Hippocampal formation (tissue), 2 donors: ENCODE measurements around the gene QPCT.
A peak's percentile ranks its signal among the peaks of the same experiment; 100 is the strongest.
"Not testable (repeated sequence)": the region's sequence is repeated elsewhere in the genome, so short reads cannot be mapped to it uniquely, and the experiment has no call there.

ENCODE experiments used
- DNase-seq, 2 donors: peaks; one replicate each; lab custom pipeline; 2025; lab: John Stamatoyannopoulos, UW

QPCT gene

GRCh38 chr2:37344453-37345361 is at the start of gene QPCT:
TSS of gene QPCT (plus strand) at chr2:37344630. CDS start at chr2:37344732, 102 bp downstream.
- DNase-seq: peak in 1 of 2 donors; percentile 6

DNA sequence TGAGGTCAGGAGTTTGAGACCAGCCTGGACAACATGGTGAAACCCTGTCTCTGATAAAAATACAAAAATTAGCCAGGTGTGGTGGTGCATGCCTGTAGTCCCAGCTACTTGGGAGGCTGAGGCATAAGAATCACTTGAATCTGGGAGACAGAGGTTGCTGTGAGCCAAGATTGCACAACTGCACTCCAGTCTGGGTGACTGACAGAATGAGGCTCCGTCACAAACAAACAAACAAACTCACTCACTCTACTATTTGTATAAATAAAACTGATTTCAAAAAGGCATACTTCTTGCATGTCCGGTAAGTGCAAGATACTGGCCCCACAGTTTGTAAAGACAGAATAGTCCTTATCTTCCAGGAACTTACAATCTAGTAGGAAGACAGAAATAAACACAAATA is 49.6 kb upstream of the QPCT start:
- not testable (repeated sequence) for DNase-seq

GRCh38 chr2:37295469-37296073 is 48.9 kb upstream of the QPCT start:
- DNase-seq: no peak

DNA sequence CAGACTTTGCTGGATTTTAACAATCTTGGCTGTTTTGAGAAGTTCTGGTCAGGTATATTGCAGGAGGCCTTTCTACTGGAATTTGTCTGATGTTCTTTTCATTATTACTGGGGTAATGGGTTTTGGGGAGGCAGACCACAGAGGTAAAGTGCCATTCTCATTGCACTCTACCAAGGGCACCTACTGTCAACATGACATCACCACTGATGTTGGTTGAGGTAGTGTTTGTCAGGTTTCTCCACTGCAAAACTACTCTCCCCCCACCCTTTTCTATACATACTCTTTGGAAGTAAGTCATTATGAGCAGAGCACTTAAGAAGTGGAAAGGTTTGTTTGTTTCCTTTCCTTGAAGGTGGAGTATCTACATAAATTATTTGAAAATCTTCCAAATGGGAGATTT is 46.8 kb upstream of the QPCT start:
- no peak for DNase-seq

- no peak for DNase-seq
These were observed 44.3 kb upstream of the QPCT start for GRCh38 chr2:37300146-37300545.

DNA sequence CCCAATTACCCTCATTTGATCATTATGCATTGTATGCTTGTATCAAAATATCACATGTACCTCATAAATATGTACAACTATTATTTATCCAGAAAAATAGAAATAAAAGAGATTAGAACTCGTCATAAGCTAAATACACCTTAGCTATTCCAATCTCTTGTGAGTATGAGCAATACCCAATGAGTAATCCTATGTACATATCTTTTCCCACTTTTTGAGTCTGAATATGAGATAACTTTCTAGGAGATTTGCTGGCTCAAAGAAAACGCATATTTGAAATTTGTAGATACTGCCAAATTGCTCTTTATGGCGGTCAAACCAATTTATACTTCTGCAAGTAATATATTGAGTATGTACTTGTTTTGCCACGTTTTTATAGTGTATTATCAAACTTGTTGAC is 43.9 kb upstream of the QPCT start:
- no peak for DNase-seq

- no peak for DNase-seq
These were observed 43.0 kb upstream of the QPCT start for GRCh38 chr2:37301408-37301807.

DNA sequence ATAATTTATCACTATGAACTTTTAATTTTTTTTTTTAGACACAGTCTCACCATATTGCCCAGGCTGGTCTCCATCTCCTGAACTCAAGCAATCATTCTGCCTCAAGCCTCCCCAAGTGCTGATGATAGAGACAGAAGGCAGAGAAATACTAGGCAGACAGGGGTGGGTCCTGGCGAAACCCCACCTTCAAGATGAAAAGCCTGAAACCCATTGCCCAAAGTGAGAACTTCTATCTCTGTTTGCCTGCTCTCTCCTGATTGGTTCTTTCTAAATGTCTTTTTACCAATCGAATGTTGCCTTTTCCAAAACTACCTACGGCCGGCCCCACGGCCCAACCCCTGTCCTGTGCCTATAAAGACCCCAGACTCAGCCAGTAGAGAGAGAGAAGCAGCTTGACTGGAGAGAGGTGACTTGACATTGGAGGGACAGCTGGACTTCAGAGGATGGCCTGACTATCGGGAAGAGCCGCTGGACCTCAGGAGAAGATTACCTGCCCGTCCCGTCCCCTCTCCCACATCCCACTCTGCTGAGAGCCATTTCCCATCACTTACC is 41.7 kb upstream of the QPCT start:
- no peak for DNase-seq

DNA sequence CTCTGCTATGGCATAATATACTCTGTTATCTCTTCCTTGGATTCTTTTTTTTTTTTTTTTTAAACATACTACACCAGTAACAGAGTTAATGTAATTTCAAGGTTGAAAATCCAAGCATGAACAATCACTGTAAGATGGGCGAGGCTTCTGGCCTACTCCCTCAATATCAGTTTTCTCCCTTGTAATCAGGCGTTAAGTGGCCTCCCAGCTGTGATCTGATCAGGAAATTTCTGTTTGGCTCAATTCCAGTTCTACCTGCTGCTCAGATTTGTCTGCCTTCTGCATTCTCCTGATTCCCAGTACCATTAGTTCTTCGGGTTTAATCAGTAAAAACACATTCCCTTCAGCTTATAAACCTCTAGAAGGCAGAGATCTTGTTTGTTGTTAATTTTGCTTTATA is 38.4 kb upstream of the QPCT start:
- DNase-seq: no peak

DNA sequence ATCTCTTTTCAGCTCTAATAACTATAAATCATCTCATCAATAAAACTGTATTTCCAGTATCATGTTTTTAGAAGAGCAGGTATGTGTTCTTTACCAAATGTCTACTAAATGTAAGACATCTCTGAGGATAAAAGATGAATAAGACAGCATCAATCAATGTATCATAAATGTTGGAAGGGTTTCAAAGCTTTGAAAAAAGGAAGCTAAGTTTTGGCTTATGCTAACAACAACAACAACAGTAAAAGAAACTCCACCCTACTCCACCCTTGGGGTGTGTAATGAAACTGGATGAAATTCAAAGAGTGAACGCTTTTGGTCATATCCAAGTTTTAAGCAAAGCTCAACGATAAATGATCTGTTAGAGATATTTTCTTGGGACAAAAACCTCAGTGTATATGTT is 36.9 kb upstream of the QPCT start:
- DNase-seq: no peak

DNA sequence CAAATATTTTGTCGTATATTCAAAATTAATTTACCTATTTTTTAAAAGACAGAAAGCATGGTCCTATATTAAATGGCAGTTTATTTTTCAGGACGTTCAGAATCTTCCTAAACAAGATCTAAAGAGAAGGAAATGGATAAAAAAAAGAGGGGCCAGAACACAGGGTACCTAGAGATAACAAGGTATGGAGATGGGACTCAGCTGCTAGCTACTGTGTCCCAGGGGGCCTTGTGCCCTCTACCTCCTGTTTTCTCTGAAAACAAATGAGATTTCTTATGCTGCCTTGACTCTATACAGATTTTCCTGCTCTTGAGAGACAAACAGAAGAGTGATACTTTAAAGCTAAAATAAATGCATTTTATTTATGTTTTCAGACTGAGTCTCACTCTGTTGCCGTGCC is 29.1 kb upstream of the QPCT start:
- no peak for DNase-seq

DNA sequence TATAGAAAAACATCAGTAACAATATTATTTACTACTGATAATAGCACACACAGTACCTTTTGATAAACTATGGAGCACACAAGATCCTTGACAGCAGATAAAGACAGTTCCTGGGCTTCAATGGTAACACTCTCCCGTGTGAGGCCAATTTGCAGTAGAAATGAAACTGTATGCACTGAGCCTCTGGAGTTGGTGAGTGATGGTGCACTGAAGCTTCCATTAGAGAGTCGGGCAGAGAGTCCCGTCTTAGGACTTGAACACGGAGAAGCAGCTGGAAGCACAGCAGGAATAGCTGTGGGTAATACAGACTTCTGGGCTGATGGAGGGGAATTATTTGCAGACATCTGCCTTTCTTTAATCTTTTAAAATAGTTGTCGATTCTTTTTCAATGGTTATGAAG is 28.2 kb upstream of the QPCT start:
- DNase-seq: no peak

GRCh38 chr2:37317746-37318145 is 26.7 kb upstream of the QPCT start:
- DNase-seq: no peak

DNA sequence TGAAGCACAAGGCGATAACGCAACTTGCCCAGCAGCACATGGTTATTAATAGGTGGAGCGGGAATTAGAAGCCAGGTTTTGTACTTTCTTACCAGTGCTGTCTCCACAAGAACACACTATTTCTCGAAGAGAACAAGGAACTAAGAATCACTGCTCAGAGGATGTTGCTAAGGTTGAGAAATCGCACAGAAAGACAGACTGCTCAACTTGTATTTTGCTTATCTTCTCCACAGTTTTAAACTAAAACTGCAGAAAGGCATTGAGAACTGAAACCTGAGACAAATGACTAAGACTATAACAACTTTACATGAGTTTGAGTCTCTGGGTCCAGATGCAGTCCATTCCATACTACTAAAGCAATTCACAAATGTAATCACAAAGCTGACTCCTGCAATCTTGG is 26.0 kb upstream of the QPCT start:
- no peak for DNase-seq

DNA sequence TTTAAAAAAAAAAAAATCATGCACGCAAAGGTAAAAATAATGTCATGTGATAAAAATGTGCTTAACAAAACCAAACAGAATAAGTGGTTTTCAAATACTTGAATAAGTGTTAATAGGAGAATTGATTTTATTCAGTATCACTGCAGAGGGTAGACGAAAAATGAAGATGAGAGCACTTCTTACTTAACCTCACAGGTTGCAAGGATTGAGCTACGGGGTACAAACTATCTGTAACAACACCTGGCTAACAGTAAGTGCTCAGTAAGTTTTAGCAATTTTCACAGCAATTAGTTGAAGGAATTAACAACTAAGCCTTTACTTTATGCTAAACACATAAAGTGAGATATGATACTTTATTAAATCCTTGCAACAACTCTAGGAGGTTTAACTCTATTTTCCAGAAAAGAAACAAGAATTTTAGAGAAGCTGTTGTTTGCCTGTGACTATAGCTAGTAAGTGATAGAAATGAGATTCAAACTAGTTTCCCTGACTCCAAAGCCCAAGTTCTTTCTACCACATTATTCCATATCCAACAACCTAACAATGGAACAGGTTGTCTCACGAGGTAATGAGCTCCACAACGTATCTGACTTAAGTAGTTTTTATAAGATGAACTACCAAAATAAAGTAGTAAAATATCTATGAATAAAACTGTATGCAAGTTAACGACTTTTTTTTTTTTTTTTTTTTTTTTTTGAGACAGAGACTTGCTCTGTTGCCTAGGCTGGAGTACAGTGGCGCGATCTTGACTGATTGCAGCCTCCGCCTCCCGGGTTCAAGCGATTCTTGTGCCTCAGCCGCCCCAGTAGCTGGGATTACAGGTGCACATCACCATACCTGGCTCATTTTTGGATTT is 24.4 kb upstream of the QPCT start:
- no peak for DNase-seq

DNA sequence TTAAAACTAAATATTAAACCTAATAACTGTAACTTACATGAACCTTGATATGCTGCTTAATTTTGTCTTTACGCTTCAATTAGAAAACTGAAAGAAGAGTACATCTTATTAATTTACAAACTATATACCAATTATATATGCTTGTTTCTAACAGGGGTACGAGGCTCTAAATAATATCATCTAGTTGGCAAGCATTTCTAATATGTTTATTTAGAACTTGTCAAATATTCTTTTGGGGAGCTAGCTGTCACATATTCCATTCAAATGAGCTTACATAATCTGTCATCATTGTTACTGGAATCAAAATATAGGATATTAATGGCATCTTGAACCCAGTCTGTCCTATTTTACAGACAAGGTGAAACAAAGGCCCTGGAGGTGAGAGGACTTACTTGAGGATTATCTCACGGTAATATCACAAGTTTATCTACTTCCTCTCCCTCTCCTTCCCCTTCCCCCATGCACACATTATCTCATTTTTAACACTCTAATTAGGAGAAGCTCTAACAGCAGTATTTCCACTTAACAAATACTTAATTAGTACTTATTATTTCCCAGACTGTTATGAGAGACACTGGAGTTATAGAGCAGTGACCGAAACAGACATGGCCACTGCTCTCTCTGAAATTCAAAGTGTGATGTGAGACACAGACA is 23.3 kb upstream of the QPCT start:
- DNase-seq: no peak

DNA sequence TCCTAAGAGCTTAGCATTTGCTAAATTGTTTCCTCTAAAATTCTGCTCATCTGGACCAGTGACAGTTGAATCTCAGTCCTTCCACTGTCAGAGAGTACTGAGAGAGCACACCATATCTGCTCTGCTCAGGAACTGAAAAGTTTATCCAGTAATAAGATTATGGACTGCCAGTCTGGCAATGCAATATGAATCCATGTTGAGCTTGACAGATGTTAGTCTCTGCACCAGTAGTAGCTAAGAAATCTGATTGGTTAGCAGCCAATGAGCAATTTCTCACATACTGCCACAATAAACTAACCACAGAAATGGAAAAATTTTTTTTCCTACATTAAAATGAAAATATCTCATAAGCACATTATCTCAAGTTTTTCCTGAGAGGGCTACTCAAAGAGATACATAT is 22.1 kb upstream of the QPCT start:
- DNase-seq: no peak

- DNase-seq: no peak
These were observed 21.2 kb upstream of the QPCT start for GRCh38 chr2:37323176-37323780.

- no peak for DNase-seq
These were observed 20.5 kb upstream of the QPCT start for GRCh38 chr2:37323781-37324535.

DNA sequence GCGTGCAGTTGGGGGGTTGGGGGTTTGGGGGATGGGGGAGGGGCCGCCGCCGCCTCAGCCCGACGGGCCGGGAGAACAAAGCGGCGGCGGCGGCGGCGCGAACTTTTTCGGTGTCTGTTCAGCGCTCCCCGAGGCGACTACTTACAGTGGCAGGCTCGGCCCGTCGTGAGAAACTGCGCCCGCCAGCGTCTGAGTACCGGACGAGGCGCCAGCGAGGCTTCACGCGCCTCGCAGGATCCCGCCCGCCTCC is 20.0 kb upstream of the QPCT start:
- peak in 1 of 2 donors; percentile 66 for DNase-seq
